HCT116 (cell line): ENCODE results near the gene ZBTB20.

ENCODE experiments used
- CEBPB ChIP-seq: IDR thresholded peaks from 2 replicates; pipeline ENCODE4 v1.6.1; 2012; ENCODE audit warnings: low read depth
- JUND ChIP-seq: IDR thresholded peaks from 2 replicates; pipeline ENCODE4 v1.6.1; 2012
- POLR2A ChIP-seq: IDR thresholded peaks from 2 replicates; pipeline ENCODE4 v1.7.0; 2011; ENCODE audit warnings: borderline replicate concordance; ENCODE audit not compliant: insufficient read depth, insufficient read length; ENCODE audit errors: extremely low read depth
- POLR2AphosphoS5 ChIP-seq: IDR thresholded peaks from 2 replicates; pipeline ENCODE4 v1.6.1; 2011; ENCODE audit warnings: mild to moderate bottlenecking, low read depth, low read length, moderate library complexity
- RAD21 ChIP-seq: IDR thresholded peaks from 2 replicates; pipeline ENCODE4 v1.6.1; 2012; ENCODE audit warnings: low read depth, mild to moderate bottlenecking
- SIN3A ChIP-seq: IDR thresholded peaks from 2 replicates; pipeline ENCODE4 v1.6.1; 2012; ENCODE audit warnings: low read depth
- TF ChIP-seq, protein P1 (sequence below), 3 experiments: fragments of 200-600 bp in 1 of 3; sonication (generic) in 1 of 3; IDR thresholded peaks in 2 of 3; conservative IDR thresholded peaks in 1 of 3; 2 replicates each; pipeline ENCODE4 v1.5.1; 2012 to 2017; ENCODE audit warnings: low read depth in 2 of 3, low read length in 2 of 3, antibody characterized with exemption in 1 of 3, borderline replicate concordance in 1 of 3, control low read depth in 1 of 3, mild to moderate bottlenecking in 1 of 3, mixed read lengths in 1 of 3, mixed run types in 1 of 3, moderate library complexity in 1 of 3; ENCODE audit not compliant: insufficient read depth in 1 of 3

DNA sequence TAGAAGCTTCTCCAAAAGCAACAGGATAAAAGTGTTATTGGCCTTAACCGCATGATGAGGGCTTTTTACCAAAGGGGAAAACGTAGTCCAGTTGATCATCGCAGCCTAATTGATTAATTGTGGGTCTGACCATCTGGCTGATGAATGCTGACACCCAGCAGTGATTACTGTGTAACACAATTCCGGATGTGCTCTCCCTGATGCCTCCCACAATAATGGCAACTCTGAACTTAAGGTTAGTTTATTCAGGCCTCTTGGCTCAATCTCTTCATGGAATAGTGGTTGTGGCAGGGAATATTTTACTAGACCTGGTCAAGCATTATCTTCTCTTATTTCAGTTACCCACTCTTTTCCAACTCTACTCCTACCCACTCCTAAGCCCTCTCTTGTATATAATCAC, 520.3 kb downstream of the ZBTB20 start:
- no peak for TF ChIP-seq JUND
- TF ChIP-seq, protein P1, sequence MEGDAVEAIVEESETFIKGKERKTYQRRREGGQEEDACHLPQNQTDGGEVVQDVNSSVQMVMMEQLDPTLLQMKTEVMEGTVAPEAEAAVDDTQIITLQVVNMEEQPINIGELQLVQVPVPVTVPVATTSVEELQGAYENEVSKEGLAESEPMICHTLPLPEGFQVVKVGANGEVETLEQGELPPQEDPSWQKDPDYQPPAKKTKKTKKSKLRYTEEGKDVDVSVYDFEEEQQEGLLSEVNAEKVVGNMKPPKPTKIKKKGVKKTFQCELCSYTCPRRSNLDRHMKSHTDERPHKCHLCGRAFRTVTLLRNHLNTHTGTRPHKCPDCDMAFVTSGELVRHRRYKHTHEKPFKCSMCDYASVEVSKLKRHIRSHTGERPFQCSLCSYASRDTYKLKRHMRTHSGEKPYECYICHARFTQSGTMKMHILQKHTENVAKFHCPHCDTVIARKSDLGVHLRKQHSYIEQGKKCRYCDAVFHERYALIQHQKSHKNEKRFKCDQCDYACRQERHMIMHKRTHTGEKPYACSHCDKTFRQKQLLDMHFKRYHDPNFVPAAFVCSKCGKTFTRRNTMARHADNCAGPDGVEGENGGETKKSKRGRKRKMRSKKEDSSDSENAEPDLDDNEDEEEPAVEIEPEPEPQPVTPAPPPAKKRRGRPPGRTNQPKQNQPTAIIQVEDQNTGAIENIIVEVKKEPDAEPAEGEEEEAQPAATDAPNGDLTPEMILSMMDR (IDR thresholded peaks at IDR 0.05 in 2 of 3, conservative IDR thresholded peaks at IDR 0.05 in 1 of 3; ENCODE audit: borderline replicate concordance in 1 of 3, insufficient read depth in 1 of 3, low read depth in 2 of 3, low read length in 2 of 3), result no peak
- no peak for TF ChIP-seq RAD21
- no peak for TF ChIP-seq SIN3A
- TF ChIP-seq POLR2AphosphoS5, result no peak
- TF ChIP-seq POLR2A, result no peak
- no peak for TF ChIP-seq CEBPB
